Right lobe of liver (tissue), 4 donors: ENCODE data around the gene FKBP9.
"Not testable (repeated sequence)": the region's sequence is repeated elsewhere in the genome, so short reads cannot be mapped to it uniquely, and the experiment has no call there.

ENCODE experiments used
- CTCF ChIP-seq, 4 donors: fragments of 200-600 bp in 3 of 4; fragments of 450-650 bp in 1 of 4; IDR thresholded peaks; one replicate each; pipeline versions ENCODE4 v1.5.1 to v1.8.0; 2016 to 2022; ENCODE audit warnings: antibody characterized with exemption in 4 of 4, mild to moderate bottlenecking in 2 of 4
- POLR2A ChIP-seq: fragments of 450-650 bp; IDR thresholded peaks from one replicate; pipeline ENCODE4 v1.6.1; 2017; ENCODE audit warnings: antibody characterized with exemption, mild to moderate bottlenecking
- donor health status: DM: no; HTN: no; CAD: no.
- donor health status: DM: no; HTN: no; CAD: no.
- donor health status: DM: no; HTN: yes; CAD: no.

- not testable (repeated sequence) for TF ChIP-seq CTCF (IDR thresholded peaks at IDR 0.05); POLR2A
Observed at GRCh38 chr7:32998361-32999171, 41.3 kb downstream of the FKBP9 start.
